Measurements from ENCODE around the gene QKI.
"Not testable (repeated sequence)": the region's sequence is repeated elsewhere in the genome, so short reads cannot be mapped to it uniquely, and the experiment has no call there.

The QKI gene

GRCh38 chr6:163414117-163414945, at the start of gene QKI:
QKI (plus strand) TSS chr6:163414718; CDS start chr6:163415194, 476 bp downstream.
- DNase-seq (ENCODE audit: low read depth in 2 of 2), result peak; percentile 63 to 68

- no peak for DNase-seq (ENCODE audit: low read depth in 2 of 2)
Observed at GRCh38 chr6:163366288-163366687, 48.2 kb upstream of the QKI start.

- DNase-seq (ENCODE audit: low read depth in 2 of 2), result no peak
Observed at GRCh38 chr6:163367497-163368183, 46.9 kb upstream of the QKI start.

DNA sequence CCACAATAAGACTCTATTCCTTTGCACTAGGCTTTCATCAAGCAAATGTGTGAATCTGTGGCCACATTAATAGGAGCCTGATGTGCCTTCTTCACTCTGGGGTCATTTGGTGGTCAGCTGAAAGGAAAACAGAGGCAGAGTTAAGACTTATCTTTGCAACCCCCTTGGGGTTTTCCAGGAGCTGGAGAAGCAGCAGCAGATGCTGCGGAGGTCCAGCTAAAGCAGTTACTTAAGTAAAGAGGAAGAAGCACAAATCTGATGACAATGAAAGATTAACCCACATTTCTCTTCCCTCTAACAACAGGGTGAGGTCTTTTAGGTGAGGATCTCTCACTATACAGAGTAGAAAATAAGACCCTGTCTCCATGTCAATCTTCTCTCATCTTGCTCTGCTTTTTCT, 45.4 kb upstream of the QKI start:
- no peak for DNase-seq (ENCODE audit: low read depth in 2 of 2)

DNA sequence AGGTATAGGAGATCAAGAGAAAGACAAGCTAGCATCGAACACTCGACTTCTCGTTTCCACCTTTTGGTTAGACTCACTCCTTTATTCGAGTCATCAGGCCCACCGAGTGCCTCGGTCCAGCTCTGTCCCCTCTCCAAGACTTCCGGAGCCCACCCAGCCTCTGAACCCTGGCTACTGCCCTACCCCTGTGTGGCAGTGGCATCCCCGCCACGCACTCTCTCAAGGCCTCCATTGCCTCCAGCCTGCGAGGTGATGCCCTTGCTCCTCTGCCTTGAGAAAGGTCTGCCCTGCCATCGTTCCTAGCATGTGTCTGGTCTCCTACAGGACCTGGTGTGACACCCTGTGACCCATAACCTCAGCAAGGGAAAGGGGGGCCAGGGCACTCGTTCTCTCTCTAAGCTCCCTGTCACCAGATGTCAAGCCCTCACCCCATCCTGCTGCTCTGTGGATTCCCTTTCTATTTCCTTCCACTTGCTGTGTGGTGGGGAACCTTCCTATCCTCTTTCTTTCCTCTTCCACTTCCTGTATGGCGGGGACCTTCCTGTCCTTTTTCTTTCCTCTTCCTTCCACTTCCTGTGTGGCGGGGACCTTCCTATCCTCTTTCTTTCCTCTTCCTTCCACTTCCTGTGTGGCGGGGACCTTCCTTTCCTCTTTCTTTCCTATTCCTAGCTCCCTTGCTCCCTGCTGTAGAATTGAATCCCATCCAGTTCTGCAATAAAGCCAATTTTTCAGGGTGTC, 44.7 kb upstream of the QKI start:
- DNase-seq (ENCODE audit: low read depth in 2 of 2), result no peak

GRCh38 chr6:163370464-163371117, 43.9 kb upstream of the QKI start:
- DNase-seq (ENCODE audit: low read depth in 2 of 2), result no peak

DNA sequence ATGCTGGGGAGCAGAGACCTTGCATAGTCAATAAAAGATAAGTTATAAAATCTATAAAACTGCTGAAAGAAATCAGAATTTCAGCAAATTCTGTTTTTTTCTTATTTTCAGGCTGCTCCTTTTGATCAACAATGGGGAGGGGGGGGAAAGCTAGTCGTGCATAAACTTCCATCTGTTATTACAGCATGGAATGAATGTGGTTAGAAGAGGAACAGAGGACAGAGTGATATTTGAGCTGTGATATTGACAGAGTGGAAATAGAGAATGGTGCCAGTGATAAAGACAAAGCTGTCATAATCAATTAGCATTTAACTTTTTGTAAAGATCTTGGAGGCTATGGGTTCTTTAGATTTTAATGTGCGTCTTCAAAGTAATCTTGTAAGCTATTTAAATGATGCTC, 43.4 kb upstream of the QKI start:
- no peak for DNase-seq (ENCODE audit: low read depth in 2 of 2)

DNA sequence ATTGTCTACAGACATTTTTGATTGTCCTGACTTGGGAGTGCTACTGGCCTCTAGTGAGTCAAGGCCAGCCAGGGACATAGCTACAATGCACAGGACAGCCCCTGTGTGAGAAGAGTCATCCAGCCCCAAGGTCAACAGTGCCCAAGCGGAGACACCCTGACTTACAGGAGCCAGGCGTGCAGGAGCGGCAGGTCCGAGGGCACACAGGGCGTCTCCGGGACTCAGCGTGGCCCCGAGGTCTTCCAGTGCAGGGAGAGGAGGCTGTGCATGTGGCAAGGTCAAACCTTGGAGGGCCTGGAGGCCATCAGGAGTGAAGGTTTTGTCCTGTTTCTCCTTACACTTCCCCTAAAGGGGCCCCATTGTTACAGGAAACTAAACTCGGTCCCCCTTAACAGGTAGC, 41.3 kb upstream of the QKI start:
- no peak for DNase-seq (ENCODE audit: low read depth in 2 of 2)

DNA sequence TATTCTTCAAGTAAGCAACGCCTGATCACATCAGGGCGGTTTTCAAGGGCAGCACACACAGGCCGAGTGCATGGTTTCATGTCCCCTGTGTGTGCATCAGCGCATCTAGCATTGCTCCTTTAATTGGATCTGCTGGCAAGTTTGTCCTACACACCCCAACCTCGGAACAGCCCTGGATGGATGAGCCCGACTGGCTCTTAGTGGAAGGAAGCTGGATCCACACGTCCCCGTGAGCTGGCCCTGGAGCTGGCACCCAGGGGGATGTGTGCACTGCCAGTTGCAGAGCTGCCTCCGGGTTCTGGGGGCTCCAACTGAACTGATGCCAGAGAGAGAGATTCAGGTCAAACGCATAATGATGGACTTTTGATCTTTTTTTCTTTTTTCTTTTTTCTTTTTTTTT, 39.2 kb upstream of the QKI start:
- DNase-seq (ENCODE audit: low read depth in 2 of 2), result no peak

DNA sequence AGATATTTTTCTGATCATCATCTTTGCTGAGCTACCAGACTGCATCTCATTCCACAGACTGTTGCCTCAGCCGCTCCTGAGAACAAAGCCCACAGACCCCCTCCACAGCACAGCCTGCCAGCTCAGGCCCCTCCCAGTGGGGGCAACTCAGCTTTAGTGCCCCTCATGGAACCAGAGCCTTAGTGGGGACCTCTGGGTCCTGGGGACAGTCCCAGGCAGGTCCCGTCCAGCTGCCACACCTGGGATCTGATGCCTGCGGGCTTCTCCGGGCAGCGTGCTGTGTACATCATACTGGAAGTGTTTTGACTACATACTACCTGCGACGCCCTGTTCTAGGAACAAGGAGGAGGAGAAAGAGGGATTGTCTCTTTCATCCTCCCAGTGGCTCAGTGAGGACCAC, 38.3 kb upstream of the QKI start:
- DNase-seq (ENCODE audit: low read depth in 2 of 2), result no peak

DNA sequence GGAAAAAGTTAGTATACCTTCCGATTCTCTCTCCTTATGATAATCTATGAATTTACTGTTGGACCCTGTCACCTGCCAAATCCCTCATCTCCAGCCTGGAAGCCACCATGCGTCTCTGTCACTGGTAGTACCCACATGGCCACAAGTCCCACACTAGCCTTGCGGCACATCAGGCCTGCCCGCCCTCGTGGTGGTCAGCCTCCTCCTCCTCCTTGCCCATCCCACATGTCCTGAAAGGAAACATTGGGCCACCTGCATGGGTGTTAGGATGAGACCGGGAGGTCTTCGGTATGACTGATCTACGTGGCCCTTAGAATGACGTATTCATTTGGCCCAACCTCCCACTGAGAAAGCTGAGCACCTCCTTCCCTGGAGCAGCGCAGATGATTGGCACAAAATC, 37.0 kb upstream of the QKI start:
- DNase-seq (ENCODE audit: low read depth in 2 of 2), result no peak

- DNase-seq (ENCODE audit: low read depth in 2 of 2), result no peak
Observed at GRCh38 chr6:163380216-163380615, 34.3 kb upstream of the QKI start.

- DNase-seq (ENCODE audit: low read depth in 2 of 2), result no peak
Observed at GRCh38 chr6:163381118-163381756, 33.3 kb upstream of the QKI start.

DNA sequence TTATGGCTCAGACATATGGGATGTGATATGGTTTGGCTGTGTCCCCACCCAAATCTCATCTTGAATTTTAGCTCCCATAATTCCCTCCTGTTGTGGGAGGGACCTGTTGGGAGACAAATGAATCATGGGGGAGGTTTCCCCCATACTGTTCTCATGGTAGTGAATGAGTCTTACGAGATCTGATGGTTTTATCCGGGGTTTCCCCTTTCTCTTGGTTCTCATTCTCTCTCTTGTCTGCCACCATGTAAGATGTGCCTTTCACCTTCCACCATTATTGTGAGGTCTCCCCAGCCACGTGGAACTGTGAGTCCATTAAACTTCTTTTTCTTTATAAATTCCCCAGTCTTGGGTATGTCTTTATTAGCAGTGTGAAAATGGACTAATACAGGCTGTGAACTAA, 31.1 kb upstream of the QKI start:
- not testable (repeated sequence) for DNase-seq (ENCODE audit: low read depth in 2 of 2)

DNA sequence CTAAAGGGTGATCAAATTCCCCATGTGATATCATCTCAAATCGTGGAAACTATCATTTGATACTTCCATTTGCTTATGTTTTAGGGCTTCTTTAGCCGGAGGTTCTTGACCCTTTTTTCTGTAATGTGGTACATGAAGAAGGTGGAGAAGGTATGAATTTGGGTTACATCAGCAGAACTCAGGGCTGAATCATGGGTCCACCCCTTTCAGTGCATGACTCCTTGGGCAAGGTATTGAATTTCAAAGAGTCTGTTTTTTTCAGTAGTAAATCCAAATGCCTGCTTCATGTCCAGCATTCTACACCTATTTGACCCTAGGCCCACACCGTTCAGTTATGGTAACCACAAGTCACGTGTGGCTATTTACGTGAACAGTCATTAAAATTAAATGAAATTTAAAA, 30.6 kb upstream of the QKI start:
- DNase-seq (ENCODE audit: low read depth in 2 of 2), result no peak

- no peak for DNase-seq (ENCODE audit: low read depth in 2 of 2)
Observed at GRCh38 chr6:163384510-163384909, 30.0 kb upstream of the QKI start.

DNA sequence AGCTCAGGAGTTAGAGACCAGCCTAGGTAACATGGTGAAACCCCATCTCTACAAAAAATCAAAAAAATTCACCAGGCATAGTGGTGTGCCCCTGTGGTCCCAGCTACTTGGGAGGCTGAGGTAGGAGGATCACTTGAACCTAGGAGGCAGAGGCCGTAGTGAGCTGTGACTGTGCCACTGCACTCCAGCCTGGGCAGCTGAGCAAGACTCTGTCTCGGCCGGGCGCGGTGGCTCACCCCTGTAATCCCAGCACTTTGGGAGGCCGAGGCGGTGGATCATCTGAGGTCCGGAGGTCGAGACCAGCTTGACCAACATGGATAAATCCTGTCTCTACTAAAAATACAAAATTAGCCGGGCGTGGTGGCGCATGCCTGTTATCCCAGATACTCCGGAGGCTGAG, 29.0 kb upstream of the QKI start:
- DNase-seq (ENCODE audit: low read depth in 2 of 2), result not testable (repeated sequence)

GRCh38 chr6:163386329-163386908, 28.1 kb upstream of the QKI start:
- no peak for DNase-seq (ENCODE audit: low read depth in 2 of 2)

DNA sequence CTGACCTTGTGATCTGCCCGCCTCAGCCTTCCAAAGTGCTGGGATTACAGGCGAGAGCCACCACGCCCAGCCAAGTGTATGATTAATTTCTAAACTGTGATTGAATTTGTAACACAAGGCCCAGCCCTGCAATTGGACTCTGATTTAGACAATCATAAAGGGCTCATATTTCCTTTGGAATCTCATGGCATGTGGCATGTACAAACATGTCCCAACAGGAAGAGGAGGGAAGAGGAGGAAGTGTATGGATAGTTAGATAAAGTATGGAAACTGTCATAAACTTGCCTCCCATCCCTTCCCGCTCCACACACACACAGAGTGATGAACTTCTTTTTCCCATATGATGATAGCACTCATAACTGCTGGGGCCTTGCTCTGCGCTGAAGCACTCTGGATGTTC, 27.2 kb upstream of the QKI start:
- no peak for DNase-seq (ENCODE audit: low read depth in 2 of 2)

- DNase-seq (ENCODE audit: low read depth in 2 of 2), result no peak
Observed at GRCh38 chr6:163389354-163389753, 25.2 kb upstream of the QKI start.

DNA sequence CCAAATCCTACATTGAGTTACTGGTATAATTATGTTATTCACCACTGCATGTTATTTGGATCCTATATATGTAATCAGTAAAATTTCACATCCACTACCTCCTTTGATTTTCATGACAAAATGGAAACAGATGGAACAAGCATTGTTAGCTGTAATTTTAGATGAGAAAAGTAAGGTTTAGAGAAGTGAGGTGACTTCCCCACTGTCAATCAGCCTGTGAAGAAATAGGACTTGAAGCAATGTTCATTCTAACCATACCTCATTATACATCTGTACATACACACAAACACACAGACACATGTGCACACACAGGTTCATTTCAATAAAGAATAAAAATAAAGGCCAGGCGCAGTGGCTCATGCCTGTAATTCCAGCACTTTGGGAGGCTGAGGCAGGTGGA, 23.7 kb upstream of the QKI start:
- DNase-seq (ENCODE audit: low read depth in 2 of 2), result no peak
